ENCODE data around the gene PPM1M.

The PPM1M gene

DNA sequence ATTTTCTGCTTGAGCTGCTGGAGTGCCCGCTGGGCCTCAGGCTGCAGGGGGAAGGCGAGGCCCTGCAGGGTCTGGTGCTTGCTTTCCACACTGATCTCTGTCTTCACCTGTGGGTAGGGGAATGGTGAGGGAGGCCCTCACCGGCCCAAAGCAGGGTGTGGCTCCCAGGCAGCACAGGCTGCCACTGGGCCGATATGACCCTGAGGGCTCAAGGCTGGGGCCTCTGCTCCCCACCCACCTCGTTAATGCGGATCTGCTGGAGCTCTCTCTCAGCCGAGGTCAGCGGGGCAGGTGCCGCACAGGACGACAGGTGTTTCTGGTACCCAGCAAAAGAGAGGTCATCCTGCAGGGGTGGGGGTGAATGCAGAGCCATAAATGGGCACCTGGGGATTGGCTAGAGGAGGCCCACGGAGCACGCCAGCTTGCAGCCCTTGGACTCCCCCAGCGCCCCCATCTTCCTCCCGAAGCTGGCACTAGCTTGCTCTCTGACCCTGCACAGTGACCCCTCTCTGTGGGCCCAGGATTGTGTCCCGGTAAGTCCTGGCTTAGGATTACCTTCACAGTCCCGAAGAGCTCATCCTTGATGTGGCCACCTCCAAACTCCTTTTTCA is 14.6 kb upstream of the PPM1M start:
- no peak for DNase-seq (ENCODE audit: low read depth in 3 of 3)

DNA sequence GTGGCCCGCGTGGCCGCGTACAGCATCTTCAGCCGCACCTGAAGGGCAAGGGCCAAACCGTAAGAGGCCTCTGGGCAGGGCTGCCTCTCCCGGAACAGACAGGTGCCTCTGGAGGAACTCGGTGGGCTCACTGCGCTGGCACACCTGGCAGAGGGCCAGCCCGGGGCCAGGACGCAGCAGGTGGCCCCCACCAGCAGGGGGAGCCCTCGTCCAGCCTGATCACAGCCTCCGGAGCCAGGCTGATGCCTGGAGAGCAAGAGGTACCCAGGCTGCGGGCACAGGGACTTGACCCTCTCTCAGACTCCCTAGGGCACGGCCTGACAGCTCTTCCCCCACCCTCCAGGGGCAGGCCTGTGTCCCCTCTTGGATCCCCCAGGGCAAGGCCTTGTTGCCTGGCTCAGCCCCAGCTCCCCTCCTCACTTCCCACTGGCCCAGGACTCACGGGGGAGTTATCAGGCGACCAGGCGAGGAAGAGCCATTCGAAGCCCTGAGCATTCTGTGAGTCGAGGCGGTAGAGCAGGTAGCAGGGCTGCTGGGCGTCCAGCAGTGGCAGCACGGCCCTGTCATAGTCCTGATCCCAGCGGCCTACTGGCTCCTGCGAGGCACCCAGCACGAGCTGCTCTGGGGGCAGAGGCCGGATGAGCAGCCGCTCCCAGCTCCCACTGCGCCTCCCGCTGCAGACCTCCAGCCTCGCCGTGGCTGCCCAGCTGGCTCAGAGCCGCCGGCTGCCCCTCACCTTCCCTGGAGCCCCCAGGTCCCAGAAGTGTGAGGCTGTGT is 13.9 kb upstream of the PPM1M start:
- peak; percentile 71 to 88 (median 84) for DNase-seq (ENCODE audit: low read depth in 3 of 3)

DNA sequence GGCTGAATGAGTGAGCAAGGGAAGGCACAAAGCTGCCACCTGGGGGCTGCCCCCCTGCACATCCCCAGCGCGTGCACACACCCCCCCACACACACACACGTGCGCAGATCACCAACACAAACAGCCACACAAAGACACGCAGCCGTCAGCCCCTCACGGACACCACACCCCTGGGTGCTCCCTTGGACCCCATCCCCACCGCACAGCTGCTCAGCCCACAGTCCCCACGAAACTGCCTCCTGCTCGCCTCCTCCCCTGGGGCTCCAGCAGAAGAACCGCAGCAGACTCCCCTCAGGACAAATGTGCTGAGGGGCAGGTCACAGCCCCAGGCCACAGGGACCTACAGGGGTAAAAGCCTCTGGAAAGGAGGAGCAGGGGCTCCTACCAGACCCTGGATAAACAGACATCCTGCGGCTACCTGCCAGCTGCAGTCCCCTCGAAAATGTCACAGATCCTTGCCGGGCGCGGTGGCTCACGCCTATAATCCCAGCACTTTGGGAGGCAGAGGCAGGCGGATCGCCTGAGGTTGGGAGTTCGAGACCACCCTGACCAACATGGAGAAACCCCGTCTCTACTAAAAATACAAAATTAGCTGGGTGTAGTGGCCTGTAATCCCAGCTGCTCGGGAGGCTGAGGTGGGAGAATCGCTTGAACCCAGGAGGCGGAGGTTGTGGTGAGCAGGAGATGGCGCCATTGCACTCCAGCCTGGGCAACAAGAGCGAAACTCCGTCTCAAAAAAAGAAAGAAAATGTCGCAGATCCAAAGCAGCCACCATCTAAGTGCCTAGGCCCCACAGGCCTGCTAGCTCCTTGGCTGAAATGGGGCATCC is 13.1 kb upstream of the PPM1M start:
- no peak for DNase-seq (ENCODE audit: low read depth in 3 of 3)

DNA sequence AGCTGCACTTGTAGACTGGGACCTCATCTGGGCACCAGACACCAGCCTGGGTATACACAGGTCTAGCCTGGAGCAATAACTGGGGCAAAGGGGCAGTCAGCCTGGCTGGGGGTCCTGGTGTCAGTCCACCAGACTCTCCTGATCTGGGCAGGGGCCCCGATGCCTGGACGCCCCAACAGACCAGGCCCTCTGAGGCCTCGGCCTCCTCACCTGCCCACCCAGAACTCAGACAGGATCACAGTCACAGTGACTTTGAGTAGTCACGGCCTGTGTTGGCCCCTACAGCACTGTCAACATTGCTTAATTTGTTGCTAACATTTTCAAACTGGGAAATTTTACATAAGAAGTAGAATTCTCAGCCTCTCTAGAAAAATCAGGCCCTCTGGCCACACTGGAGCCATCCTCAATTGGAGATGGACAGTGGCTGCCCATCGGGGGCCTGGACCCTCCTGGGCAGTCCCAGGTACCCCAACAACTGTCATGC is 12.4 kb upstream of the PPM1M start:
- no peak for DNase-seq (ENCODE audit: low read depth in 3 of 3)

DNA sequence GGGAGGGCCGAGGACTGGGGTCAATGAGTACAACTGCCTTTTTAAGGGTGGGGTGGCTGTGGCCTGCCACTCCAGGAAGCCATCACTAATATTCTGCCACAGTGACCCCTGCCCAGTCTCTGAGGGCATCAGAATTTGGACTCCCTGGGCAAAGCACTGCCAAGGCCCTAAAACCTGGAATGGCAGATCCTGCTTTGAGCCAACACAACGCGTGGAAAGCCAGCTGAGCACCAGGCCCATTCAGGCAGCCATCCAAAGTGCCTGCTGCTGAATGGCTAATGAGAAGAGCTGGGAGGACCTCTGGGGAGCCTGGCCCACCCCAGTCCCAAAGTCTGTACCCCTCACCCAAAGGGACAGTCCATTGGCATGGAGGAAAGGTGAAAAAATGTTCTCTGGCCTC is 11.6 kb upstream of the PPM1M start:
- no peak for DNase-seq (ENCODE audit: low read depth in 3 of 3)

DNA sequence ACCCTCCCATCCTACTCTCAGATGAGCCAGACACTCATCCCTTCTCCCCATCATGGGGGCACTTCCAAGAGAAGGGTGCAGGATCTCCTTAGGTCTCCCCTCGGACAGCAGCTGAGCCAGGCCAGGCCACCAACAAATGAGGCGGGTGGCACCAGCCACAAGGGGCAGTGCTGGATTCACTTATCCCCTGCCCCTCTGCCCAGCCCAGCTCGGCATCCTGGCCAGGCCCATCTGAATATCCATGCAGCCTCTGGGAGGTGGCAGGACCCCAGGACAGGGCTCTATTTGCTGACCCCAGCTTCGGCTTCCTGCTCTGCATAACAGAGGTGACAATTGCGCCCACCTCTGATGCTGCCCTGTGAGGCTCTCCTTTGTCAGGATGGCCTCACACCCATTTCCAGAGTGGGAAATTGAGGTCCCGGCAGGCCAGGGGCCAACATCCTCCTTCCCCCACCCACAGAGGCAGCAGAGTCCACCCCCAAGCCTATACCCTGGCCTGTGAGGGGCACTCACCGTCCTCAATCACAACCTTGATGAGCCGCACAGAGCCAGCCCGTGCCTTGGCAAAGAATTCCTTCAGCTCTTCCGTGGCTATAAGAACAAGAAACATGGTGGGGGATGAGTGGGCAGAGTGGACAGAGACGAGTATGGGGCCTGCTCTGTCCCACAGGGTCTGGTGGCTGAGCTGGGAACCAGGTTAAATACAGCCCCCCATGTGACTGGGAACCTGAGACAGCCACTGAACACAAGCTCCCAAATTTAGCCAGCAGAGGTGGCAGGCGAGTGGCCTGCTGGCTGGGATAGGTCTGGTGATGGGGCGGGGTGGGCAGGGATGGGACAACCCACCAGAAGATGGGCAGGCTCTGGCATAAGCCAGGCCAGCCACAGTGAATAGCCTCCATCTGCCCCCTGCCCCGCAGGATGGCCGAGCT is 10.8 kb upstream of the PPM1M start:
- no peak for DNase-seq (ENCODE audit: low read depth in 3 of 3)

DNA sequence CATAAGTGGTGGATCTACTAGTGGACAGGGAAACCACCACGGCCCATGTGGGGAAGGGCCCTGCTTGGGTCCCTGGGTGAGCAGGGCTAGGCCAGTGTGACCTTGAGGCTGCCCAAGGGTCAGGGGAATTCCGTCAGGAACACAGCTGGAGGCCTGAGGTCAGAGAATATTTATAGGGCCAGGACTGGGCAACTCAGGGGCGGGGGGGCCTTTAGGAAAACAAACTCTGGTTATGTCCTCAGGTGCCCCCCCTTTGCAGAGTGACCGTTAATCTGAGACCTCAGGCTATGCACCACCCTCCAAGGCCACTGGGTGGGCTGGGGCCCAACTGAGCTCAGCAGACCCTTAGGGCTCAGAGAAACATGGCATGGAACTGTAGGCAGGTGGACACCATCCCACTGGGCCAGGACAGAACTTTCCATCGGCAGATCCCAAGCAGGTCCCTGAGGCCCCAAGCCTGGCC is 9.1 kb upstream of the PPM1M start:
- DNase-seq (ENCODE audit: low read depth in 3 of 3) = no peak

DNA sequence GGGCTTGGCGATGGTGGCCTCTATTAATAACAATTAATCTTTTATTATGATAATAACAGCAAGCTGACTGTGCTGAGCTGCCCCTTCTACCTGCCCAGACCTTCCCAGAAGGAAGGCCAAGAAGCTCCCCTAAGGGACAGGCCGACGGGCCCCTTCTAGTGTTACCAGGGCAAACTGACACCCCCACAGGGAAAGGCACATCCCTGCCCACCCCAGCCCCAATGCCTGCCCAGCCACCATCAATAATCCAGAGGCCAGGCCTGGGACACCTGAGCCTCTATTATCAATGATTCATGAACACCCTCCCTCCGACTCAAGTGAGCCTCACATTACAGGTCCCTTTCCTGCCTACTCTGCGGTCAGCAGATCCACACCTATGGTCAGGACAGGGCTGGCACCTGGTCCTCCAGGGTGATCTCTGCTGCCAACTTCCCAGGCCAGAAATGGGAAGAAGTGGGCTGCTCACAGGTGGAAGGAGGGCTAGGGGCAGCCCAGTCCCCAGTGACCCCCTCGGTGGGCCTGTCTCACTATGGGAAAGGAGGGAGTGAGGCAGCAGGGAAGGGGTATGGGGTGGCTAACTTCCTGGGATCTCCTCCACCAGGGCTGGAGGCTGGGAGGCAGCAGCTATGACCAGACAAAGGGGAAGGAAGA is 8.4 kb upstream of the PPM1M start:
- DNase-seq (ENCODE audit: low read depth in 3 of 3) = no peak

DNA sequence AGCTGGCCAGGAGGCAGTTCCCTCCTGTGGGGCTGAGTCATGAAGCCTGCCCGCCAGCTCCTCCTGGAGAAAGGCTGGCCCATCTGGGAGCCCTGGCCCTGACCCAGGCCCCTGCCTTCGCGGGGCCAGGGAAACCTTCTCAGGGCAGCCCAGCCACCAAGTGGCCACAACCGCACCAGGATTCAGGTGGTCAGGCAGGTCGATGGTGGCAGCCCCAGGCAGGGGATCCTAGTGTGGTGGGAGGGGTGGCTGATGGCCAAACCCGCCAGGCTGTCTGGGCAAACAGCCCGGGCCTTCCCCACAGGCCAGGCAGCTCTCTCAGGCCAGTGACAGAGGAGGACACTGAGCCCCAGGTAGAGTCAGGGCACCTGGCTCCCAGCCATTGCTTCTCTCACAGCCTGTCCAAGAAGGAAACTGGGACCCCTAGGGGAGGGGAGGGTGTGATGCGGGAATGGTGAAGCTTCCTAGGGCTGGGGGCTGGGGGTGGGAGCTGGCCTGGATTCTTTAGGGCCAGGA is 7.8 kb upstream of the PPM1M start:
- no peak for DNase-seq (ENCODE audit: low read depth in 3 of 3)

DNA sequence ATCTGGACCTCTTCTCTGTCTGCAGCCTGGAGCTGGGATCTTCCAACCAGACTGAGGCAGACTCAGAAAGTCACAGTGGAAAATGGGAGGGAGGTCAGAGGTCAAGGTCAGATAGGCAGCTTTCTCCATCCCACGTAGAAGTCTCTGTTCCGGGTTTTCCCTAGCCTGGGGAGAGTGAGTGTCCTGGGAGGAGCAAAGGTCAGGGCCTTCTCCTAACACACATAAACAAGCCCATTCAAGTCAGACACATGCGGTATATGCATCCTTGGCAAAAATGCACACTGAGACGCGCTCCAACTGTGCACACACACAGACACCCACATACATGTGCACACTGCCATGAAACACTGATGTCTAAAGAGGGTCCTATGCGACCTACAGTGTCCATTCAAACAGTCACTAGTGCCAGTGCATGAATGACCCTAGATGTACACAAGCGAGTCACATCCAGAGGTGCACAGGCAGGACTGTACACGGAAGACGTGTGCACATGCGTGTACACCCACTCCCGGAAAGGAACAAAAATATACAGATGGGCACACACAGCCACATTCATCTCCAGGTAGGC is 7.3 kb upstream of the PPM1M start:
- no peak for DNase-seq (ENCODE audit: low read depth in 3 of 3)

DNA sequence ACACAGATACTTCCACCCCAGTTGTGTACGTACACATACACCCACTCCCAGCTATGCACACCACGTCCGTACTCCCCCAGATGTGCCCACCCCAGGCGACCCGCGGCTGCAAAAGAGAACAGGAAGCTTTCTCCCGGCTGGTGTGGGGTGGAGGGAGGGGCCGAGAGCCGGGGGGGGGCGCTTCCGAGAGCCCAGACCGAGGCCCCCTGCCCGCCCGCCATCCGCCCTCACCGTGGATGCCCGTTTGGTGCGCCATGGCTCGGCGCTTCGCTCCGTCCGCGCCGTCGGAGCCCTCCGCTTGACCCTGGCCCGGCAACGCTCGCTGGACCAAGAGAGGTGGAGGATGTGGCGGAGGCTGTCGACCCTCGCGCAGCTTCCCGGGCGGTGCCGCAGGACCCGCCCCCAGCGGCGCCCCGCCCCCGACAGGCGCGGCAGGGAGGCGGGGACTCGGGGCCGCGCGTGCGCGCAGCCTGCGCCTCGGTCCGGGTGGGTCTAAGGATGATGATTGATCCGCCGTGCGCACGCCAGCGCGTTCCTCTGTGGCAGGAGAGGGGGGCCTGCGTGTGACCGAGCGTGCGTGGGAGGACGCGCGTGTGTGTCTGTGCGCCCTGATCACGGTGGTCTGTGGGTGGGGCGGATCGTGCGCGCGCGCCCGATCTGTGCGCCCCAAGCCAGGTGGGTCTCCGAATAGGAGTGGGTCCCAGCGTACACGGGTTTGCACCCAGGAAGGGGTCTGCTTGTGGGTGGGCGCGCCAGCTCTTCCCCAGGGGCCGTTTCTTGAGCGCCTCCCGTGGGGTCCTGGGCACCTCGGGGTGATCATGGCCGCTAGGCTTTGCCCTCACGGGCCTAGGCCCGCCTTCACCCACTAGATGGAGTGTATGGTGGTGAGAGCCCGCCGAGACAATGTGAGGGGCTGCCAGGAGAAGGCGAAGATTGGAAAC is 6.5 kb upstream of the PPM1M start, which contains the start of gene TWF2:
Gene TWF2 (minus strand): TSS at position 398 of the 941 bp plus-strand sequence. CDS start 142 bp downstream, at position 256.
- peak; percentile 69 to 84 (median 79) for DNase-seq (ENCODE audit: low read depth in 3 of 3)

DNA sequence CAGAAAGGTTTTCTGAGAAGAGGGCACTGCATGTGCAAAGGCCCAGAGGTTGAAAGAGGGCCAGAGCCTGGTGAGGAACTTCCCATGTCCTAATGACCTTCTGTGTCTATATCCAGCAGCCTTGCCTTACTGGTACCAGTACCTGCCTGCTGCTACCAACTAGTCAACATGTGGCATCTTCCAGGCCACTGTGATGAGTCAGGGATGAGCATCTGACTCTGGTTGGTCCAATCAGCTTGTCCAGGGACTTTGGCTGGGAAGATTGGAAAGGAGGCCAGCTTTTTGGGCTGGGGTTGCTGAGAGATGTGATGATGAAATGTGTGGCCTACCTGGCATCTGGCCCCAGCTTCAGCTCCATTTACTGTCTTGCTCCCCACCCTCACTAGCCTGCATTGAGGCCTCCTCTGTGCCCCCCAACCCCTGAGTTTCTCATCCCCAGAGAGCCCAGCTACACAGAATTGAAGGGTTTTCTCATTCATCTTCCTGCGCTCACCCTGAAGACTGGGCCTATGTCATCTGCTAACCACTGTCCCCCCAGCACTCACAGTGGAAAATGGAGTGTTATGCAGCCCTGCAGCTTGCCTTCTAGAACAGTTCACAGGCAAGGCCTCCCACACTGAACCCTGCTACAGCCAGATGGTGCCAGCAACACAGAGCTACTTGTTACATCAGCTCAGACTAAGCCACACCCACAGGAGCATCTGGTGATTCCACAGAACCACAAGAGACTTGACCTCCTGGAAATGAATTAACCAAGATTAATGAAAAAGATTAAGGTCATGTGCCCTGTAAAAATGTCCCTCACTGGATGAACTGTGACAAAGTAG is 5.3 kb upstream of the PPM1M start:
- peak in 1 of 3 donors; percentile 57 for DNase-seq (ENCODE audit: low read depth in 3 of 3)

DNA sequence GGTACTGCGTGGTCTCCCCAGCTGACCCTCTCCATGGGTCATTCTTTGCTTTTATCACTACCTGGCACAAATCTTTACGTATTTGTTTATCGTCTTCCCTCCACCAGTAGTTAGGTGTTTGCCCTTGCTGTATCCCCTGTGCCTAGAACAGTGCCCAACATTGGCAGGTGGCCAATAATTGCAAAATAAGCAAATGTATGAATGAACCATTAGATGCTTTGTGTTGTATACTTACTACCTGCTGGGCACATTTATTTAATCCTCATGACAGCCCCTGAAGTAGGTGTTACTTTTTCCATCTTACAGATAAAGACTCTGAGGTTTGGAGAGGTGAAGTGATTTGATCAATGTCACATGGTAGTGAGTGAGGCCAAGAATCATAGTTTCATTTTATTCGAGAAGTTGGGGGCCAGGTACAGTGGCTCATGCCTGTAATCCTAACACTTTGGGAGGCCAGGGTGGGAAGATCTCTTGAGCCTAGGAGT is 4.6 kb upstream of the PPM1M start:
- no peak for DNase-seq (ENCODE audit: low read depth in 3 of 3)

DNA sequence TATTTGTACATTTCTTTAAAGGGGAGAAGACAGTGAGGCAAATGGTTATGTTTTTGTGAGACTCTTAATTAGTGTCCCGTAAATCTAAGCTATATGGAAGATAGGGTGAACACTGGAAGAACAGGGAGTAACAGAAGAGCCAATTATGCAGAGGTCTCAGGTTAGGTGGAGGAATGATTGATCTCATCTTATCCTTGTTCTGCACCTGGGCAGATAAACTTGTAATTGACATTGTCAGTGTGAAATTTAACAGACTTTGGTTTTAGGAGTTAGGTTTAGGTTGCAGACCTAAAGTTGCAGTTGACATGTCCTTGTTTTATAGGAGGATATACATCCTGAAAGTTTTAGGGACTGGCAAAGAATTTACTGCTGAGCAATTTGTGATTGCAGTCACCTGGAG is 3.5 kb upstream of the PPM1M start:
- no peak for DNase-seq (ENCODE audit: low read depth in 3 of 3)

DNA sequence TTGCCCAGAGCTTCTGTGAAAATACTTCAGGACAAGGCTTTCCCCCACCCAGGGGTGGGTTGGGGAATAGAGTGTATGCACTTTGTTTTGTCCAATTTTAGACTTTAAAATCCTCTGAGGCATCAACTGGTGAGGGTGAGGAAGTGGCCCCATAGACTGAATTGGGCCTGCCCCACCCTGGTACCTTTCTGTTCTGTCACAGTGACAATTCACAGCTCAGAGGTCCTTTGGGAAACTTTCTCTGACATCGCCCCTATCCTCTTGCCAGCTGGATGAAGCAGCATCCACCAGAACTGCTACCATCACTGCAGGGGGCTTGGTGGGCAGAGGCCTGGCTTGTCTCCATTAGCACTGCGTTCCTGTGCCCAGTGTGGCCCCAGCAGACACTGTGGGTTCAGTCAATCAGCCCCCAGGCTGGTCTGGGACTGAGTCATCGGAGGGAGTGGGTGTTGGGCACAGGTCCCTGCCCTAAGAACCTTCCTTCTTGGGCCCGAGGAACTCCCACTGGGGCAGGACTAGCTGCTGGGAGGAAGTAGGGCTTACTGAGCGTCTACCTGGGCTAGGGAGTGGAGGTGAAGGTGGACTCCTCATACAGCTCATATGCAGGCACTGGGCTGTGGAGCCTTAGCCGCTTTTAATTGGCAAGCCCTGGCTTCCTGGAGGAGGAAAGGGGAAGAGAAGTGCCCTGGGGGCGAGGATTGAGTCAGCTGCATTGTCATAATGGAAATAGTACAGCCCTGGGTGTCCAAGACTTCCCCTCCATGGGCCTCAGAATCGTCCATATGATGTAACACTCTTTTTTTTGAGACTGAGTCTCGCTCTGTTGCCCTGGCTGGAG is 1.5 kb upstream of the PPM1M start:
- peak in 1 of 3 donors; percentile 53 for DNase-seq (ENCODE audit: low read depth in 3 of 3)

DNA sequence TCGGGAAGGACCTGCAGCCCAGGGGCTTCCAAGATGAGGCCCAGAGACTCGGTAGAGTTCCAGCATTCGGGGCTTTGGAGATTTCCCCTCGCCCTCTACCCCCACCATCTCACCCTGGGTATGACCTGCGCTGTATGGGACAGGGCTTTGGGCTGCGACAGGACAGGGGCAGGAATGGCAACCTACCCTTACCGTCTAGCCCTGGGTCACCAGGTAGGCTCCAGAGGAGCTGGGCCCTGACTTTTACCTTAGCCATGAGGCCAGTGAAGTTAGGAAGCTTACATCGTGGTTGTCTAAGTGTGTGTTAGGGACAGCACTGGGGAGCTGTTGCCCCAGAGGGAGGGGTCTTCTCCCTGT is 683 bp downstream of the PPM1M start:
- no peak for DNase-seq (ENCODE audit: low read depth in 3 of 3)
